Trophoblast cell (in vitro differentiated cells and primary cell): ENCODE measurements around the gene ALK.

Source experiments
- DNase-seq, 2 donors: peaks; one replicate each; pipeline ENCODE4 v3.0.0-alpha.2; 2016
- H2AFZ ChIP-seq: 2 replicates; pipeline ENCODE4 v1.6.1; 2013; ENCODE audit warnings: low read length, moderate library complexity, mild to moderate bottlenecking; ENCODE audit not compliant: insufficient read depth, poor library complexity
- H2AK5ac ChIP-seq: 2 replicates; pipeline ENCODE4 v1.6.1; 2013; ENCODE audit warnings: mild to moderate bottlenecking, low read length
- H2BK120ac ChIP-seq: 2 replicates; pipeline ENCODE4 v1.6.1; 2013; ENCODE audit warnings: low read length, mild to moderate bottlenecking, moderate library complexity; ENCODE audit not compliant: insufficient read depth, poor library complexity
- H2BK12ac ChIP-seq: 2 replicates; pipeline ENCODE4 v1.6.1; 2013; ENCODE audit warnings: mild to moderate bottlenecking, low read length, moderate library complexity
- H2BK5ac ChIP-seq: 2 replicates; pipeline ENCODE4 v1.6.1; 2013; ENCODE audit warnings: low read length, low read depth, moderate library complexity, mild to moderate bottlenecking; ENCODE audit not compliant: poor library complexity
- H3K14ac ChIP-seq: 2 replicates; pipeline ENCODE4 v1.6.1; 2013; ENCODE audit warnings: mild to moderate bottlenecking, low read length
- H3K18ac ChIP-seq: 2 replicates; pipeline ENCODE4 v1.6.1; 2013; ENCODE audit warnings: mild to moderate bottlenecking, low read length
- H3K23ac ChIP-seq: 2 replicates; pipeline ENCODE4 v1.6.1; 2013; ENCODE audit warnings: low read length
- H3K27ac ChIP-seq: 2 replicates; pipeline ENCODE4 v1.5.1; 2013; ENCODE audit warnings: low read depth, mild to moderate bottlenecking, inconsistent platforms, low read length, moderate library complexity
- H3K27me3 ChIP-seq: 2 replicates; pipeline ENCODE4 v1.6.1; 2013; ENCODE audit warnings: inconsistent platforms, mild to moderate bottlenecking, low read length, moderate library complexity; ENCODE audit not compliant: insufficient read depth
- H3K36me3 ChIP-seq, 2 experiments: 1 replicate in 1 of 2; 2 replicates in 1 of 2; pipeline ENCODE4 v1.6.1; 2013; ENCODE audit warnings: low read length in 2 of 2, mild to moderate bottlenecking in 2 of 2, moderate library complexity in 1 of 2; ENCODE audit not compliant: insufficient read depth in 2 of 2, control insufficient read depth in 1 of 2
- H3K4ac ChIP-seq: 2 replicates; pipeline ENCODE4 v1.6.1; 2013; ENCODE audit warnings: low read depth, mild to moderate bottlenecking, low read length, moderate library complexity
- H3K4me1 ChIP-seq, 2 experiments: 1 replicate in 1 of 2; 2 replicates in 1 of 2; pipeline ENCODE4 v1.6.1; 2013; ENCODE audit warnings: low read length in 2 of 2, mild to moderate bottlenecking in 2 of 2, moderate library complexity in 1 of 2; ENCODE audit not compliant: insufficient read depth in 2 of 2, control insufficient read depth in 1 of 2
- H3K4me2 ChIP-seq: 2 replicates; pipeline ENCODE4 v1.6.1; 2013; ENCODE audit warnings: inconsistent platforms, mild to moderate bottlenecking, low read length, moderate library complexity
- H3K4me3 ChIP-seq: 2 replicates; pipeline ENCODE4 v1.5.1; 2013; ENCODE audit warnings: mild to moderate bottlenecking, low read depth, low read length, inconsistent platforms
- H3K79me1 ChIP-seq: one replicate; pipeline ENCODE4 v1.6.1; 2013; ENCODE audit warnings: low read length
- H3K79me2 ChIP-seq: 2 replicates; pipeline ENCODE4 v1.6.1; 2013; ENCODE audit warnings: low read length, mild to moderate bottlenecking; ENCODE audit not compliant: control insufficient read depth, insufficient read depth, poor library complexity
- H3K9ac ChIP-seq: 2 replicates; pipeline ENCODE4 v1.6.1; 2013; ENCODE audit warnings: mild to moderate bottlenecking, low read length
- H3K9me3 ChIP-seq: 2 replicates; pipeline ENCODE4 v1.6.1; 2013; ENCODE audit warnings: low read depth, mild to moderate bottlenecking, control low read depth, inconsistent platforms, low read length; ENCODE audit not compliant: insufficient read depth
- H4K12ac ChIP-seq: 2 replicates; pipeline ENCODE4 v1.6.1; 2013; ENCODE audit warnings: low read depth, mild to moderate bottlenecking, low read length, moderate library complexity
- H4K8ac ChIP-seq: 2 replicates; pipeline ENCODE4 v1.6.1; 2013; ENCODE audit warnings: low read depth, mild to moderate bottlenecking, low read length, moderate library complexity
- H4K91ac ChIP-seq: one replicate; pipeline ENCODE4 v1.6.1; 2013; ENCODE audit warnings: low read depth, mild to moderate bottlenecking, low read length, moderate library complexity
- WGBS: extraction: QIAGEN DNeasy Blood & Tissue Kit; methylation state at CpG from one replicate; pipeline ENCODE4 v1.1.7; 2013; ENCODE audit warnings: missing lambda C conversion rate; ENCODE audit not compliant: insufficient read length, insufficient coverage; ENCODE audit errors: extremely low coverage; 5-methylcytosine and 5-hydroxymethylcytosine counted together

ALK gene

GRCh38 chr2:29946505-29946904, 25.1 kb upstream of the ALK start:
- H3K4me1 ChIP-seq: no peaks in the 10 kb centered on the region
- H3K23ac ChIP-seq: no peak overlapping the region
- no CpG with 5 or more reads among the region's 5 CpGs for WGBS
- H3K4me2 ChIP-seq: no peak overlapping the region
- no peaks in the 10 kb centered on the region for H3K79me2 ChIP-seq
- H2AFZ ChIP-seq: no peak overlapping the region
- no peak overlapping the region for H3K4ac ChIP-seq
- H3K79me1 ChIP-seq: no peaks in the 10 kb centered on the region
- no peak overlapping the region for H3K14ac ChIP-seq
- no peak overlapping the region for H2BK12ac ChIP-seq
- no peak overlapping the region for H2BK120ac ChIP-seq
- no peaks in the 10 kb centered on the region for H3K9me3 ChIP-seq
- H3K27ac ChIP-seq: no peak overlapping the region
- H3K27me3 ChIP-seq: no peaks in the 10 kb centered on the region
- H3K4me3 ChIP-seq: no peak overlapping the region
- H3K18ac ChIP-seq: no peak overlapping the region
- H2AK5ac ChIP-seq: no peak overlapping the region
- H4K12ac ChIP-seq: no peak overlapping the region
- H4K91ac ChIP-seq: no peak overlapping the region
- DNase-seq: no peak
- no peak overlapping the region for H2BK5ac ChIP-seq
- H4K8ac ChIP-seq: no peak overlapping the region
- H3K36me3 ChIP-seq: no peaks in the 10 kb centered on the region
- no peak overlapping the region for H3K9ac ChIP-seq

GRCh38 chr2:29942711-29943110, 21.3 kb upstream of the ALK start:
- H3K4me1 ChIP-seq: no peaks in the 10 kb centered on the region
- no peak overlapping the region for H4K91ac ChIP-seq
- H4K12ac ChIP-seq: no peak overlapping the region
- no peaks in the 10 kb centered on the region for H3K79me1 ChIP-seq
- H3K4ac ChIP-seq: no peak overlapping the region
- no peaks in the 10 kb centered on the region for H3K9me3 ChIP-seq
- H3K14ac ChIP-seq: no peak overlapping the region
- no peak overlapping the region for H4K8ac ChIP-seq
- no peak overlapping the region for H2BK12ac ChIP-seq
- H3K79me2 ChIP-seq: no peaks in the 10 kb centered on the region
- no peak overlapping the region for H3K18ac ChIP-seq
- WGBS: no CpG with 5 or more reads among the region's 3 CpGs
- no peak overlapping the region for H3K9ac ChIP-seq
- H3K23ac ChIP-seq: no peak overlapping the region
- H3K4me2 ChIP-seq: no peak overlapping the region
- no peaks in the 10 kb centered on the region for H3K27me3 ChIP-seq
- H2AK5ac ChIP-seq: no peak overlapping the region
- H2BK120ac ChIP-seq: no peak overlapping the region
- no peak overlapping the region for H3K4me3 ChIP-seq
- H2BK5ac ChIP-seq: no peak overlapping the region
- DNase-seq: no peak
- H3K36me3 ChIP-seq: no peaks in the 10 kb centered on the region
- H3K27ac ChIP-seq: no peak overlapping the region
- H2AFZ ChIP-seq: no peak overlapping the region

GRCh38 chr2:29940706-29941105, 19.3 kb upstream of the ALK start:
- H3K4me1 ChIP-seq: no peaks in the 10 kb centered on the region
- no peaks in the 10 kb centered on the region for H3K79me1 ChIP-seq
- no peak overlapping the region for H4K91ac ChIP-seq
- H2BK120ac ChIP-seq: no peak overlapping the region
- H3K79me2 ChIP-seq: no peaks in the 10 kb centered on the region
- H4K8ac ChIP-seq: no peak overlapping the region
- H2BK5ac ChIP-seq: no peak overlapping the region
- no peak overlapping the region for H3K23ac ChIP-seq
- H4K12ac ChIP-seq: no peak overlapping the region
- H3K36me3 ChIP-seq: no peaks in the 10 kb centered on the region
- H2BK12ac ChIP-seq: no peak overlapping the region
- DNase-seq: no peak
- no peak overlapping the region for H3K27ac ChIP-seq
- no peak overlapping the region for H3K4me2 ChIP-seq
- H3K4ac ChIP-seq: no peak overlapping the region
- no peak overlapping the region for H3K4me3 ChIP-seq
- no CpG with 5 or more reads among the region's 5 CpGs for WGBS
- H3K18ac ChIP-seq: no peak overlapping the region
- H3K9ac ChIP-seq: no peak overlapping the region
- H3K14ac ChIP-seq: no peak overlapping the region
- no peak overlapping the region for H2AK5ac ChIP-seq
- H2AFZ ChIP-seq: no peak overlapping the region
- no peaks in the 10 kb centered on the region for H3K27me3 ChIP-seq
- H3K9me3 ChIP-seq: no peaks in the 10 kb centered on the region

- no CpG with 5 or more reads among the region's 8 CpGs for WGBS
- H3K27me3 ChIP-seq: no peaks in the 10 kb centered on the region
- DNase-seq: no peak
- no peak overlapping the region for H3K18ac ChIP-seq
- no peak overlapping the region for H2BK5ac ChIP-seq
- no peak overlapping the region for H3K23ac ChIP-seq
- H4K91ac ChIP-seq: no peak overlapping the region
- H4K8ac ChIP-seq: no peak overlapping the region
- no peaks in the 10 kb centered on the region for H3K79me2 ChIP-seq
- H2AFZ ChIP-seq: no peak overlapping the region
- H3K36me3 ChIP-seq: no peaks in the 10 kb centered on the region
- no peak overlapping the region for H3K9ac ChIP-seq
- no peak overlapping the region for H3K4me2 ChIP-seq
- H2BK120ac ChIP-seq: no peak overlapping the region
- no peak overlapping the region for H3K14ac ChIP-seq
- no peak overlapping the region for H4K12ac ChIP-seq
- no peaks in the 10 kb centered on the region for H3K4me1 ChIP-seq
- H3K4ac ChIP-seq: no peak overlapping the region
- H3K4me3 ChIP-seq: no peak overlapping the region
- no peaks in the 10 kb centered on the region for H3K79me1 ChIP-seq
- no peak overlapping the region for H3K27ac ChIP-seq
- H3K9me3 ChIP-seq: no peaks in the 10 kb centered on the region
- no peak overlapping the region for H2BK12ac ChIP-seq
- H2AK5ac ChIP-seq: no peak overlapping the region
Observed at GRCh38 chr2:29936020-29936419, 14.6 kb upstream of the ALK start.
